GM18498 (cell line): ENCODE results near the gene RNF207.

Experiments used
- ATAC-seq: cut with Tn5 transposase; IDR thresholded peaks from one replicate; pipeline ENCODE4 v1.9.1; 2021; ENCODE audit warnings: mild to moderate bottlenecking, moderate library complexity; ENCODE audit not compliant: unreplicated experiment

RNF207 gene

DNA sequence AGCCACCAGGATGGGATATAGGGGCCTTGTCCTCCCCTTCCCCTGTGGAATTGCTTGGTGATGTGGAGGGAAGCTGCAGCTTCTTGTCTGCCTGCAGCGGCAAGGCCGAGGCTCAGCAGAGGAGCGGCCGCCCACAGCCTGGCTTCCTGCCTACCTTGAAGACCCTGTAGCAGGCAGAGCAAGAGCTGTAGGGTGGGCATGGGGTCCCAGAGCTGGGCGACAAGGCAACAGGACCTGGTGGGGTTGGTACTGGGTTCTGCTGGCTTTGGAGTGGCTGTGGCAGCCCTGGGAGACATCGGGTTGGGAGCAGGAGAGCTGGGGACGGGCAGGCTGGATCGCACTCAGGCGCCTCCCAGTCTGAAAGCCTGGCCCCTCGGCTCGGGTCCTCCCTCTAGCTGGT is 60.7 kb downstream of the RNF207 start:
- no peak for ATAC-seq

DNA sequence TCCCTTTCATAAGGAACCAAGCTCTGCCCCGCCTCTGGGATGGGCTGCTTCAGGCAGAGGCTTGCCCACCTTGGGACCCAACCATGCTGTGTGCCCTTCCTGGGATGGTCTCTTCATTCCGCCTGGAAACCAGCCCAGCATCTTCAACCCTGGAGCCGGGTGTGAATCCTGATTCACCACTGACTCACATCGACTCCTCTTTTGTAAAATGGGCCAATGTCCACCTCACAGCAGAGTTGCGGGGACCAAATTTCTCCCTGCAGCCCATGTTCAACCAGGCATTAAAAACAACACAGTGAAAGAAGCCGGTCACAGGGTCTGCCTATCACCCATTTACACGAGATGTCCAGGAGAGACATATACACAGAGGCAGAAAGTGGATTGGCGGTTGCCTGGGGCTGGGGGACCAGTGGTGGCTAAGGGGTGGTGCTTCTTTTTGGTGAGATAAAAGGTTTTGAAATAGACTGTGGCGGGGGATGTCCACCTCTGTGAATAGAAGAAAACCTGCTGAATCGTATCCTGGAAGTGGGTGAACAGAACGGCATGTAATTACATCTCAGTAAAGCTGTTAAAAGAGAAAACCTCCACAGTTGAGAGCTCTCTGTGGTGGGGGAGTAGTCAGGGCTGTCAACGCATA is 61.9 kb downstream of the RNF207 start:
- no peak for ATAC-seq

- no peak for ATAC-seq
These were observed 62.5 kb downstream of the RNF207 start for GRCh38 chr1:6268415-6268814.

GRCh38 chr1:6269296-6269695 is 63.4 kb downstream of the RNF207 start:
- no peak for ATAC-seq

GRCh38 chr1:6269720-6270400 is 63.9 kb downstream of the RNF207 start:
- no peak for ATAC-seq

DNA sequence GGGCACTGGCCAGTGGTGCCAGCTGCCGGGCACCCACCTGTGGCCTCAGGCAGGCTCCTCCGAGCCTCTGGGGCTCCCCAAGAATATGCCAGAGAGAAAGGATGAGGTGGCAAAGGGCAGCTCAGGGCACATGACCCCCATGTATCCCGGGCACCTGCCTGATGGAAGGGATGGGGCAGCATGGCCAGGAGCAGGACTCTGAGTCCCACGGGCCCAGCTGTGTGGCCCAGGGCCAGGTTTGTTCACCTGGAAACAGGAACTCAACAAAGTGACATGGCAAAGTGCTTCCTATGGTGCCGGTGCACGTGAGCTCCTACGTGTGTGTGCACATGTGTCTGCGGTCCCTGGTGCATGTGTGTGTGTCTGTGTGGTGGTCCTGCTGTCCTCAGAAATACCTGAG is 64.5 kb downstream of the RNF207 start:
- ATAC-seq, result no peak
